ENCODE measurements around the gene NRXN2.

- TF ChIP-seq CTCF (IDR thresholded peaks at IDR 0.05; ENCODE audit: insufficient read depth, low read depth, low read length) (no peak), EZH2 (IDR thresholded peaks at IDR 0.05; ENCODE audit: insufficient read depth, low read length) (no peak)
Measured at GRCh38 chr11:64754124-64754918, 31.3 kb upstream of the NRXN2 start.

Measured in astrocyte (in vitro differentiated cells and primary cell).